Neural crest cell (in vitro differentiated cells): Measurements from ENCODE around the gene FHIT. TPM values are rescaled to one million over a fixed set of nuclear protein-coding genes. Genes with fewer than 3 reads are reported as not detected.
"Not testable (repeated sequence)": the region's sequence is repeated elsewhere in the genome, so short reads cannot be mapped to it uniquely, and the experiment has no call there.

Experiments
- DNase-seq: peaks from one replicate; pipeline ENCODE4 v3.0.0; 2021; ENCODE audit warnings: low read depth, mixed read lengths, low spot score
- H3K27ac Mint-ChIP-seq: one replicate; pipeline ENCODE4 v1.8.0; 2021; ENCODE audit warnings: mild to moderate bottlenecking, mixed read lengths; ENCODE audit not compliant: unreplicated experiment
- H3K27me3 Mint-ChIP-seq: 2 replicates; pipeline ENCODE4 v1.8.0; 2021; ENCODE audit warnings: low read depth, mild to moderate bottlenecking, mixed read lengths
- H3K36me3 Mint-ChIP-seq: 2 replicates; pipeline ENCODE4 v1.8.0; 2021; ENCODE audit warnings: low read depth, mild to moderate bottlenecking, mixed read lengths
- H3K4me1 Mint-ChIP-seq: 2 replicates; pipeline ENCODE4 v1.8.0; 2021; ENCODE audit warnings: mixed read lengths
- H3K4me3 Mint-ChIP-seq: one replicate; pipeline ENCODE4 v1.8.0; 2021; ENCODE audit warnings: mild to moderate bottlenecking, mixed read lengths
- H3K9me3 Mint-ChIP-seq: 2 replicates; pipeline ENCODE4 v1.8.0; 2021; ENCODE audit warnings: mixed read lengths
- total RNA-seq: library from RNA; stranded (reverse); gene quantifications from 2 replicates; pipeline ENCODE4 v1.2.1, GENCODE V29; 2021
- TF ChIP-seq, protein P1 (sequence below): fragments of 200-600 bp; sonication (generic); conservative IDR thresholded peaks from 2 replicates; pipeline ENCODE4 v1.5.0; 2021; ENCODE audit warnings: antibody characterized with exemption, mild to moderate bottlenecking

The FHIT gene
- total RNA-seq, 1 donor from 2014 or later, result 5.2 TPM

DNA sequence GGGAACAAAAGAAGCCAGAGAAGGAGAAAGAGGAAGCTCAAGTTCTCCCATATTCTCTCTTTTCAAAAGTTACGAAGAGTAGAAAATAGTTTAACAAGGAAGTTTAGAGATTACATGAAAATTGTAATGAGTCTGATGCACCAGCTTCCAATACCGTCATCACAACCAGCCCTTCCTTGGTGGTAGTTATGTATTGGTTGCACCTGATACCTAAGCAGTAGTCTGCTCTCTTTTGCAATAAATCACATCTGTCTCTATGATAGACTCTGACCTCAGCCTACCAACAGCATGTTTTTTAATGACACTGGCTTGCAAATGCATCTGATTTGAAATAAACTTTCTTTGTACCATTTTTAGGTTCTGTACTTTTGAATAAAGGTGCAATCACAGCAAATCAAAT is 575.8 kb downstream of the FHIT start:
- no peak for DNase-seq
- Mint-ChIP-seq H3K27me3 (no peaks in the 10 kb centered on the region), H3K4me3 (no peak overlapping the region), H3K4me1 (peaks cover 5% of the 10 kb centered on the region), H3K36me3 (no peaks in the 10 kb centered on the region), H3K27ac (no peak overlapping the region), H3K9me3 (peaks cover 2% of the 10 kb centered on the region)
- TF ChIP-seq, protein P1, sequence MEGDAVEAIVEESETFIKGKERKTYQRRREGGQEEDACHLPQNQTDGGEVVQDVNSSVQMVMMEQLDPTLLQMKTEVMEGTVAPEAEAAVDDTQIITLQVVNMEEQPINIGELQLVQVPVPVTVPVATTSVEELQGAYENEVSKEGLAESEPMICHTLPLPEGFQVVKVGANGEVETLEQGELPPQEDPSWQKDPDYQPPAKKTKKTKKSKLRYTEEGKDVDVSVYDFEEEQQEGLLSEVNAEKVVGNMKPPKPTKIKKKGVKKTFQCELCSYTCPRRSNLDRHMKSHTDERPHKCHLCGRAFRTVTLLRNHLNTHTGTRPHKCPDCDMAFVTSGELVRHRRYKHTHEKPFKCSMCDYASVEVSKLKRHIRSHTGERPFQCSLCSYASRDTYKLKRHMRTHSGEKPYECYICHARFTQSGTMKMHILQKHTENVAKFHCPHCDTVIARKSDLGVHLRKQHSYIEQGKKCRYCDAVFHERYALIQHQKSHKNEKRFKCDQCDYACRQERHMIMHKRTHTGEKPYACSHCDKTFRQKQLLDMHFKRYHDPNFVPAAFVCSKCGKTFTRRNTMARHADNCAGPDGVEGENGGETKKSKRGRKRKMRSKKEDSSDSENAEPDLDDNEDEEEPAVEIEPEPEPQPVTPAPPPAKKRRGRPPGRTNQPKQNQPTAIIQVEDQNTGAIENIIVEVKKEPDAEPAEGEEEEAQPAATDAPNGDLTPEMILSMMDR, result no peak

DNA sequence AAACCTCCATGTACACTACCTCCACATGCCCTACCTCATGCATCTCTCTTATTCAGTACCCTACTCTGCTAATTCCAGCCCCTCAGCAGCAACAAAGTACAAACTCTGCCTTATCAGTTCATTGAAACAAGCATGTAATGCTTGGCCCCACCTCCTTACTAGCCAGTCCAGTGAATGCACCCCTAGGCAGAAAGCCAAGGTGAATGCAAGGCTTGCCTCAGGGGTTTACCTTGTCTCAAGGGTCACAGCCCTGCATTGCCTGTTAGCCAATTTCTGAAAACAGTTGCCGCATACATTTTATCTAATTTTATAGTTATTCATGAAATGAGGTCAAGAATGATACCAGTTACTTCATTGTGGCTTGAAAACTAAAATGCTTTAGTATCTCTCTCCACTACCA is 576.4 kb downstream of the FHIT start:
- peaks cover 9% of the 10 kb centered on the region for H3K4me1 Mint-ChIP-seq

DNA sequence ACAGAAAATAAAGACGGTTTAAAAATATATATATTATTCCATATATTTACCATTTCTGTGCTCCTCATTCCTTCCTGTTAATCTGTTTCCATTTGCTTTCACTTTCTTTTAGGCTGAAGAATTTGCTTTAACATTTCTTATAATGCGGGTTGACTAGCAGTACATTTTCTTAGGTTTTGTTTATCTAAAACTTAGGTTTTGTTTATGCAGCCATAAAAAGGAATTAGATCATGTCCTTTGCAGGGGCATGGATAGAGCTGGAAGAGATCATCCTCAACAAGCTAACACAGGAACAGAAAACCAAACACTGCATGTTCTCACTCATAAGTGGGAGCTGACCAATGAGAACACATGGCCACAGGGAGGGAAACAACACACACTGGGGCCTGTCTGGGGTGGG is 578.1 kb downstream of the FHIT start:
- no peaks in the 10 kb centered on the region for H3K27me3 Mint-ChIP-seq
- H3K4me1 Mint-ChIP-seq, result peaks cover 20% of the 10 kb centered on the region
- TF ChIP-seq, protein P1, result no peak
- no peak overlapping the region for H3K4me3 Mint-ChIP-seq
- no peak for DNase-seq
- no peak overlapping the region for H3K27ac Mint-ChIP-seq
- H3K9me3 Mint-ChIP-seq, result peaks cover 2% of the 10 kb centered on the region
- peaks cover 2% of the 10 kb centered on the region for H3K36me3 Mint-ChIP-seq

More for the DNA sequence above, 576.4 kb downstream of the FHIT start:
- Mint-ChIP-seq H3K27ac (no peak overlapping the region), H3K27me3 (no peaks in the 10 kb centered on the region), H3K9me3 (peaks cover 2% of the 10 kb centered on the region), H3K36me3 (no peaks in the 10 kb centered on the region), H3K4me3 (no peak overlapping the region)
- no peak for DNase-seq
- TF ChIP-seq, protein P1, result no peak

DNA sequence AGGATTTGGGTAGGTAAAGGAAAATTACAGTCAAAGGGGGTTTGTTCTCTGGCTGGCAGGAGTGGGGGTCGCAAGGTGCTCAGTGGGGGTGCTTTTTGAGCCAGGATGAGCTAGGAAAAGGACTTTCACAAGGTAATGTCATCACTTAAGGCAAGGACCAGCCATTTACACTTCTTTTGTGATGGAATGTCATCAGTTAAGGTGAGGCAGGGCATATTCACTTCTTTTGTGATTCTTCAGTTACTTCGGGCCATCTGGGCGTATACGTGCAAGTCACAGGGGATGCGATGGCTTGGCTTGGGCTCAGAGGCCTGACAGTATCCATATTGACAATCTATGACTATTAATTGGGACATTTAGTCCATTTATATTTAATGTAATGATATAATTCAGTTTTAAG is 578.9 kb downstream of the FHIT start:
- H3K4me3 Mint-ChIP-seq, H3K27ac Mint-ChIP-seq, DNase-seq, H3K36me3 Mint-ChIP-seq, H3K27me3 Mint-ChIP-seq, H3K9me3 Mint-ChIP-seq: not testable (repeated sequence)
- peaks cover 20% of the 10 kb centered on the region for H3K4me1 Mint-ChIP-seq

DNA sequence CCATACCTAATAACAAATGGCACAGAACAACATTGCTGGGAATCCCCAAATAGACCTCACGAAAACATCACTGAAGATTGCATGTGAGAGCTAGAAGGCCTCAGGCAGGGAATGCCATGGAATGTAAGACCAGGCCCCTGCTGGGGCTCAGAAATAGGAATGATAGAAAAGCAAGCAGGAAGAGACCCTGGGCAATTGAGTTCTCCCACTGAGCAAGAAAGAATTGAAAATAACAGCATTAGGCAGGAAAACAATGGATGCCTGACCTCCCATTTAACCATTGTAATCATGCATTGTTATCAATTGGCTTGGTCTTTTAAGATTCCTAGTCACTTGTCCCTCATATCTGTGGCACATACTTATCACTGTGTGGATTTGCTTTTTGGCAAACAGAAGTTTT is 581.6 kb downstream of the FHIT start:
- Mint-ChIP-seq H3K36me3 (peaks cover 9% of the 10 kb centered on the region), H3K4me1 (peaks cover 16% of the 10 kb centered on the region), H3K4me3 (no peak overlapping the region), H3K27ac (no peak overlapping the region), H3K27me3 (no peaks in the 10 kb centered on the region), H3K9me3 (peaks cover 6% of the 10 kb centered on the region)
- no peak for DNase-seq
- TF ChIP-seq, protein P1, result no peak

DNA sequence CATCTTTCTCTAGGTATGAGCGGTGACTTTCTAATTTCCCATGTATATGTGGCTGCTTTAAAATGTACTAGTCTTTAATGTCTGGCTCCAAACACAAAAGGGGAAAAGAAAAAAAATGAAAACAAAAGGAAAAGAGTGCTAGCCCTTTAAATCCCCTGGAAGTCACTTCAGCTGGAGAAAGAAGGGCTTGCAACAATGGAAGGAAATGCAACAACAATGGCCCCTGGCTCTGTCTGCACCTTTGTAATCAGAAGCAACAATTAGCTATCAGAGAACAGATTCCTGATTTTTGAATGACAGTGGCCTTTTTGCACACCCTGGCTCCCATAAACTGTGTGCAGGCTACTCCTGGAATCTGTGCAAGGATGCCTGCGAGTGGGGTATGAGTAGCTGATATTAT is 591.2 kb downstream of the FHIT start:
- Mint-ChIP-seq H3K4me1 (peaks cover 7% of the 10 kb centered on the region), H3K27ac (no peak overlapping the region), H3K4me3 (no peak overlapping the region), H3K9me3 (peaks cover 25% of the 10 kb centered on the region), H3K27me3 (no peaks in the 10 kb centered on the region), H3K36me3 (peaks cover 14% of the 10 kb centered on the region)
- TF ChIP-seq, protein P1, result no peak
- no peak for DNase-seq
